Lower lobe of right lung (tissue), 2 donors: ENCODE data around the gene CADM2. TPM values are rescaled to one million over a fixed set of nuclear protein-coding genes. Genes with fewer than 3 reads are reported as not detected.

Source experiments
- ATAC-seq, 2 donors: fragments of 200-7000 bp; cut with Tn5 transposase; one replicate each; pipeline ENCODE4 v1.9.1; 2020 to 2022; ENCODE audit warnings: mild to moderate bottlenecking in 2 of 2, moderate library complexity in 2 of 2
- DNase-seq: peaks from one replicate; pipeline ENCODE4 v3.0.0-alpha.2; 2020
- H3K27ac ChIP-seq: fragments of 200-600 bp; one replicate; pipeline ENCODE4 v1.8.0; 2022
- H3K27me3 ChIP-seq: fragments of 200-600 bp; one replicate; pipeline ENCODE4 v1.8.0; 2022; ENCODE audit warnings: low read depth
- H3K36me3 ChIP-seq: fragments of 200-600 bp; one replicate; pipeline ENCODE4 v1.8.0; 2022; ENCODE audit warnings: mild to moderate bottlenecking
- H3K4me1 ChIP-seq: fragments of 200-600 bp; one replicate; pipeline ENCODE4 v1.8.0; 2022
- H3K4me3 ChIP-seq: fragments of 200-600 bp; one replicate; pipeline ENCODE4 v1.8.0; 2022; ENCODE audit warnings: mild to moderate bottlenecking
- H3K9me3 ChIP-seq: fragments of 200-600 bp; one replicate; pipeline ENCODE4 v1.8.0; 2022
- CTCF ChIP-seq: fragments of 200-600 bp; IDR thresholded peaks from one replicate; pipeline ENCODE4 v1.8.0; 2022; ENCODE audit warnings: antibody characterized with exemption, mild to moderate bottlenecking
- intact Hi-C: fragments of 100-400 bp; cut with DNase I; formaldehyde crosslinking; loops from one replicate; pipeline ENCODE4 v1.11.0; 2022
- total RNA-seq: library from RNA; stranded (reverse); fragmentation: NEBNext Ultra II Directional; extraction: Animal tissue kit (Norgen Biotek cat#: 25700); gene quantifications from one replicate; pipeline ENCODE4 v1.2.1, GENCODE V29; 2021
- donor health status: DM: no; HTN: yes; CAD: no; lungs with severe emphysema.

Gene CADM2
- total RNA-seq, 1 donor from 2014 or later, result 0.83 TPM

- Histone ChIP-seq H3K9me3 (no peaks in the 10 kb centered on the region), H3K4me1 (no peaks in the 10 kb centered on the region), H3K36me3 (no peaks in the 10 kb centered on the region), H3K27ac (no peak overlapping the region), H3K4me3 (no peak overlapping the region), H3K27me3 (no peaks in the 10 kb centered on the region)
- no peak for ATAC-seq
- DNase-seq, result no peak
- intact Hi-C loops, result no loop called here
- no peak for TF ChIP-seq CTCF
These were observed 822.0 kb downstream of the CADM2 start for GRCh38 chr3:85780806-85781205.

DNA sequence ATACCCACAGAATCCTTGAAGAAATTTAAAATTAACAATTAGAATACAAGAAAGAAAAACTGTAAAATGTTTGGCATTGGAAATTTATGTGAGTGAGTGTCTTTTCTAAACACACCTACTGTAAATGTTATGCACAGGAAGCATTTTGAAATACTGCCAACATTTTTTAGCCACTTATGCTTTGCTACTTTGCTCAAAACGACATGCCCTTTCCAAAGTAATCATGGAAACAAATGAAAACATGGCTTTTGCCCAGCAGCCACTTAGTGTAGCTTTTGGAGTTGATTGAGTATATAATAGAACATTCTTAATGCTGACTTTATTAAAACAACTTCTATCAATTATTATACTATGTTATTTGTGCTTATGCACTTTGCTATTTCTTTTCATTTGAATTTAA is 823.0 kb downstream of the CADM2 start:
- no peak for TF ChIP-seq CTCF
- ATAC-seq, result peak in 1 of 2 donors; percentile 62
- DNase-seq, result no peak
- H3K36me3 ChIP-seq, result no peaks in the 10 kb centered on the region
- no peak overlapping the region for H3K27ac ChIP-seq
- intact Hi-C loops, result no loop called here
- no peaks in the 10 kb centered on the region for H3K9me3 ChIP-seq
- no peak overlapping the region for H3K4me3 ChIP-seq
- H3K27me3 ChIP-seq, result no peaks in the 10 kb centered on the region
- no peaks in the 10 kb centered on the region for H3K4me1 ChIP-seq

GRCh38 chr3:85783291-85783690 is 824.5 kb downstream of the CADM2 start:
- Histone ChIP-seq H3K36me3 (no peaks in the 10 kb centered on the region), H3K27ac (no peak overlapping the region), H3K27me3 (no peaks in the 10 kb centered on the region), H3K9me3 (no peaks in the 10 kb centered on the region), H3K4me1 (no peaks in the 10 kb centered on the region), H3K4me3 (no peak overlapping the region)
- DNase-seq, result no peak
- intact Hi-C loops, result no loop called here
- ATAC-seq, result no peak
- no peak for TF ChIP-seq CTCF

DNA sequence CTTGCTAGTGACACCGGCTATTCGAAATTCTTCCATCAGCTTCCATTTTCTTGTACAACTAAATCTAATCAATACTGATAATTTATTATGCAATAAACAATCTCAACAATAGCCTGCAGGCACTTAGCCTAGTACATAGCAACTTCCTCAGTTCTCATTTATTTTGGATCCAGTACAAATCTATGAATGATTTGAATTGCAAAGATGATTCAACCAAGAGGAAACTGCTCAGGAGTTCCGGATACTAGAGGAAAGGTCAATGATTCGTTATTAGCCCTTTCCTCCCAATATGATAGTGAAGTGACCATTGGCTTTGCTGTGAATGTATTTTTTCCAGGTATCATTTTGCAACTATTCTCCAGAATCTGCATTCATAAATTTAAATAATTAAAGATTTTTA is 827.0 kb downstream of the CADM2 start:
- Histone ChIP-seq H3K27me3 (no peaks in the 10 kb centered on the region), H3K4me1 (no peaks in the 10 kb centered on the region), H3K36me3 (no peaks in the 10 kb centered on the region), H3K4me3 (no peak overlapping the region), H3K27ac (no peak overlapping the region), H3K9me3 (no peaks in the 10 kb centered on the region)
- DNase-seq, result no peak
- no peak for TF ChIP-seq CTCF
- intact Hi-C loops, result no loop called here
- no peak for ATAC-seq

DNA sequence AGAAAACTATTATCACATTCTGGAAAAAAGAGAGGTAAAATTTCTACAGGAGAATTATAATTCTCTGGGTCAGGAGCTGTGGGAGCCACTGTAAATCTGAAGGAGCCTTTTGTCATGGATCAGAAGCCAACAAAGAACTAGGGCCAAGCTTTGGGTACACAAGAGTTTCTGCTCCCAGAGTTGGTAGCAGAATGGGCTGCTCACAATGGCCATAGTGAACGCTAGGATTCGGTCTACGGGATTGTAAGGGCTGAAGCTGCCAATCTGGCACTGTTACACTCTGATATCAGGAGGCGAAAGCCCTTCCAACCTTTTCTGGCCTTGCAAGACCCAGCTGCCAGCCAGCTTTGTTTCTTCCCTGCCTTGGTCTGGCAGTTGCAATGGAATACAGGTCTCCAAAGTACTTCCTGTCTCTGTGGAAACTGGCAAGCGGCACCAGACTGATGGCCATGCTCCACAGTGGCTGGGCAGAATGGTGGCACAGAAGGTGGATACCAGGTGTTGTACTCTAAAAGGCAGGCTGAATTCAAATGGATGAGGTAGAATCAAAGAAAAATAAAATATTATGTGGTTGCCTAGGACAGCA is 831.7 kb downstream of the CADM2 start:
- Histone ChIP-seq H3K27ac (no peak overlapping the region), H3K4me3 (no peak overlapping the region), H3K27me3 (no peaks in the 10 kb centered on the region), H3K4me1 (no peaks in the 10 kb centered on the region), H3K9me3 (no peaks in the 10 kb centered on the region), H3K36me3 (no peaks in the 10 kb centered on the region)
- ATAC-seq (no peak), DNase-seq (no peak)
- no peak for TF ChIP-seq CTCF
- intact Hi-C loops, result no loop called here

DNA sequence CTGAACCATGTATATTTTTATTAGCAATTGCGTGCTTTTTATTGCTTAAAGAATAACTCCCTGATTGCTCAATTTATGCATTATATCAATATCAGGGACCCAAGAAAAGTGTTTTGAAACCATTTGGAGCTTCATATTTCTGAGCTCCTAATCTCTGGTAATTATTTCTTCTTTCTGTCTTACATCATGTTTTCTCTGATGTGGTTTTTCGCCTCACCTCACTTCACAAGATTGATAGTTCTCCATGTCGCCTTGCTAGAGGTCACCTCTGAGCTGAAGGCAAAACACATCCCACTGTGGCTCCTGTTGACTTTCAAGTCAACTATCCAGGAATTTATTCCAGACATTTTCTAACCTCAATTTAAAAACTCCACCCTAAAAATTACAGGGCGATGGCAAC is 837.4 kb downstream of the CADM2 start:
- Histone ChIP-seq H3K27me3 (no peaks in the 10 kb centered on the region), H3K9me3 (no peaks in the 10 kb centered on the region), H3K4me3 (no peak overlapping the region), H3K4me1 (no peaks in the 10 kb centered on the region), H3K36me3 (no peaks in the 10 kb centered on the region), H3K27ac (no peak overlapping the region)
- no peak for TF ChIP-seq CTCF
- intact Hi-C loops, result no loop called here
- ATAC-seq, result no peak
- DNase-seq, result no peak
